ENCODE results near the gene MAN1C1. TPM values are rescaled to one million over a fixed set of nuclear protein-coding genes. Genes with fewer than 3 reads are reported as not detected.
A peak's percentile ranks its signal among the peaks of the same experiment; 100 is the strongest.

MAN1C1 gene
- total and polyA plus RNA-seq, 9 of the 15 experiments (the other 6 are each of a cell fraction or from before 2014, with no cell fraction given): 0.04 to 0.44 (median 0.10) TPM; not detected in 3

DNA sequence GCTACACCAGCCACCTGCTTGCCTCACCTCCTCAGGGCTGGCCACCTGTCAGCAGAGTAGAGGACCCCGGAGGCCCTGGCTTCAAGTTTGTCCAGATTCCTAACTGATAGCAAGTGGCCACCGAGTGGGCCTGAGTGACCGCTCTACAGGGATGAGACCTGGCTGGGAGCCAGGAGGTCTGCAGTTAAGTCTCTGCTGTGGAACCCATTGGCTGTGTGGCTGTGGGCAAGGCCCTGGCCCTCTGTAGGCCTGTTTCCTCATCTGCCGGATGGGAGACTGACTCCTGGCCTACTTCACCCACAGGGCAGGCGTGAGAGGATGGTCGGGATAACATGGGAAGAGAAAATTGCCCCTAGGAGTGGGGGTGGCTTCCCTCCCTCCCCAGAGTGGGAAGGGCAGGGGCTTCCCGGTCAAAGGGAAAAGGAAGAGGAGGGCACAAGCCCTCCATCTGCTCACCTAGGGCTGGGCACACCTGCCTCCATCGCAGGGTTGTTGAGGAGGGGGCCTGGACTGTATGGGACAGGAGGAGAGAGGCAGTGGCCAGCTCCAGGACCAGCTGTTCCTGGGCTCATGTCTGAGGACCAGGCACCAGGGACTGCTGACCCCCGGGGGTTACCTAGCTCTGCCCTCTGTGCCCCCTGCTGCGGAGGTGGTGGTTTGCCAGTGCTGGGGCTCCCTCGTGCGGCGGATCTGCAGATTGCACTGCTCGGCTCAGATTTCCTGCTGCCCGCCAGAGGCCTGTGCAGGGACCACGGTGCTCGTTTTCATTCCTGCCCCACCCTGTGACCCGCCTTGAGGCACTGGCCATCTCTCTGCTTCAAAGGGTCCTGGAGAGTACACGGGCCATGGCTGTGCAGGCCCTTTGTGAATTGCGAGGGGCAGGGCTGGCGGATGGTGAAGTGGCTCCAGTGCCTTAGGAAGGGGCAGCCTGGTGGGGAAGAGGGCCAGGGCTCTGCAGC, 194.0 kb downstream of the MAN1C1 start:
- ChIA-PET POLR2A (interaction anchor here (0.6 to 1.6 kb wide), 3 partner anchors 25 to 208 kb away, joined by 3 read pairs; no protein-coding TSS in a partner anchor), CTCF (ENCODE audit: low intra/inter-chr PET ratio) (interaction anchor here (0.6 to 1.7 kb wide), 2 partner anchors 187 to 201 kb away, joined by 3 to 14 read pairs; partner anchors contain the start of gene PAFAH2)
- peaks cover 4% of the 10 kb centered on the region; the same call in 1 of the 2 replicates for H4K20me1 ChIP-seq (replicated peaks; ENCODE audit: control insufficient read depth, insufficient read depth, low read length)
- H3K79me2 ChIP-seq (ENCODE audit: control insufficient read depth, insufficient read depth, low read length): no peaks in the 10 kb centered on the region
- 27% methylated on average over 19 of the region's 21 CpGs for WGBS (ENCODE audit: insufficient coverage, low coverage, missing lambda C conversion rate)
- no peaks in the 10 kb centered on the region for H3K9me3 ChIP-seq (replicated peaks; ENCODE audit: control insufficient read depth, insufficient read depth, low read depth, low read length)
- no TSS peak for BruUV-seq (replicated peaks)
- intact Hi-C loops (cut with micrococcal nuclease): loop anchor here (2.0 kb wide), 1 partner anchor 202 kb away; no protein-coding TSS in a partner anchor
- H3K27me3 ChIP-seq (ENCODE audit: control insufficient read depth in 2 of 2, insufficient read depth in 2 of 2, low read length in 2 of 2): no peaks in the 10 kb centered on the region
- FAIRE-seq (peak; percentile 95), ATAC-seq (peak; percentile 88), DNase-seq (ENCODE audit: extremely low read depth in 1 of 4, low spot score in 3 of 4) (peak; percentile 80 to 88 (median 84))
- no peaks in the 10 kb centered on the region for H3K9me1 ChIP-seq (ENCODE audit: control insufficient read depth, insufficient read depth, low read length)
- H3K4me2 ChIP-seq (ENCODE audit: insufficient read depth, low read length): no peak overlapping the region
- no peak overlapping the region for H3K4me3 ChIP-seq
- H3K4me1 ChIP-seq (replicated peaks in 1 of 2; ENCODE audit: control insufficient read depth in 2 of 2, insufficient read depth in 2 of 2, low read length in 2 of 2): peaks cover 2 to 50% of the 10 kb centered on the region in 2 experiments; a peak in 3 of 5 replicates
- in situ Hi-C loops (cut with MboI): loop anchor here (10.0 kb wide), 1 partner anchor 406 kb away; no protein-coding TSS in a partner anchor
- peak overlapping the region in 1 of 2 experiments; percentile 49; a peak in 1 of 4 replicates for H3K9ac ChIP-seq (ENCODE audit: insufficient read depth in 1 of 2, low read depth in 2 of 2, low read length in 2 of 2)
- H2AFZ ChIP-seq (ENCODE audit: low read depth, low read length): no peak overlapping the region
- H3K36me3 ChIP-seq (ENCODE audit: control insufficient read depth, insufficient read depth, low read length): peaks cover 2% of the 10 kb centered on the region; the same call in 1 of the 3 replicates
- H3K27ac ChIP-seq (ENCODE audit: extremely low read depth, low read depth, low read length): no peak overlapping the region
- TF ChIP-seq FOXO4 (CRISPR knock-in tag; IDR thresholded peaks at IDR 0.05): 0 out of 2 replicates have a peak, but pooled peaks have one; percentile 59
- TF ChIP-seq CREB1 (IDR thresholded peaks at IDR 0.05): no peak
- TF ChIP-seq CREB1 (CRISPR knock-in tag; IDR thresholded peaks at IDR 0.05): peak; percentile 53; the same call in 1 of the 2 replicates
- TF ChIP-seq ZBTB7A (IDR thresholded peaks at IDR 0.05; ENCODE audit: borderline replicate concordance, control insufficient read depth, low read depth, low read length): peak; percentile 72; the same call in 1 of the 2 replicates
- TF ChIP-seq, protein P1, sequence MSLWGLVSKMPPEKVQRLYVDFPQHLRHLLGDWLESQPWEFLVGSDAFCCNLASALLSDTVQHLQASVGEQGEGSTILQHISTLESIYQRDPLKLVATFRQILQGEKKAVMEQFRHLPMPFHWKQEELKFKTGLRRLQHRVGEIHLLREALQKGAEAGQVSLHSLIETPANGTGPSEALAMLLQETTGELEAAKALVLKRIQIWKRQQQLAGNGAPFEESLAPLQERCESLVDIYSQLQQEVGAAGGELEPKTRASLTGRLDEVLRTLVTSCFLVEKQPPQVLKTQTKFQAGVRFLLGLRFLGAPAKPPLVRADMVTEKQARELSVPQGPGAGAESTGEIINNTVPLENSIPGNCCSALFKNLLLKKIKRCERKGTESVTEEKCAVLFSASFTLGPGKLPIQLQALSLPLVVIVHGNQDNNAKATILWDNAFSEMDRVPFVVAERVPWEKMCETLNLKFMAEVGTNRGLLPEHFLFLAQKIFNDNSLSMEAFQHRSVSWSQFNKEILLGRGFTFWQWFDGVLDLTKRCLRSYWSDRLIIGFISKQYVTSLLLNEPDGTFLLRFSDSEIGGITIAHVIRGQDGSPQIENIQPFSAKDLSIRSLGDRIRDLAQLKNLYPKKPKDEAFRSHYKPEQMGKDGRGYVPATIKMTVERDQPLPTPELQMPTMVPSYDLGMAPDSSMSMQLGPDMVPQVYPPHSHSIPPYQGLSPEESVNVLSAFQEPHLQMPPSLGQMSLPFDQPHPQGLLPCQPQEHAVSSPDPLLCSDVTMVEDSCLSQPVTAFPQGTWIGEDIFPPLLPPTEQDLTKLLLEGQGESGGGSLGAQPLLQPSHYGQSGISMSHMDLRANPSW (CRISPR knock-in tag; IDR thresholded peaks at IDR 0.05): 0 out of 2 replicates have a peak, but pooled peaks have one; percentile 37
- no peak for TF ChIP-seq POLR2A (conservative IDR thresholded peaks at IDR 0.05)
- peak in 1 of 2 experiments; percentile 39; a peak in 1 of 4 replicates for TF ChIP-seq NONO (IDR thresholded peaks at IDR 0.05; ENCODE audit: low read depth in 2 of 2, low read length in 1 of 2)
- peak; percentile 8; the same call in 1 of the 2 replicates for TF ChIP-seq ZNF143 (CRISPR knock-in tag; IDR thresholded peaks at IDR 0.05)
- TF ChIP-seq SUPT5H (IDR thresholded peaks at IDR 0.05): peak; percentile 17; the same call in 1 of the 2 replicates
- TF ChIP-seq JUND (IDR thresholded peaks at IDR 0.05; ENCODE audit: borderline replicate concordance, low read depth, low read length): peak; percentile 40
- TF ChIP-seq JUND (tag; IDR thresholded peaks at IDR 0.05; ENCODE audit: borderline replicate concordance, low read depth, low read length): no peak; the same call in 2 of the 3 replicates
- peak; percentile 50 for TF ChIP-seq RBM22 (IDR thresholded peaks at IDR 0.05; ENCODE audit: low read depth, low read length, poor library complexity, severe bottlenecking)
- TF ChIP-seq TCF7 (IDR thresholded peaks at IDR 0.05; ENCODE audit: borderline replicate concordance): peak; percentile 26; the same call in 1 of the 2 replicates
- TF ChIP-seq POLR2G (IDR thresholded peaks at IDR 0.05; ENCODE audit: low read depth, low read length): peak; percentile 62
- TF ChIP-seq ZNF24 (IDR thresholded peaks at IDR 0.05): no peak
